ENCODE data around the gene FLNB.

- no peak for TF ChIP-seq CTCF (conservative IDR thresholded peaks at IDR 0.05; ENCODE audit: low read length)
- no peak for TF ChIP-seq EZH2phosphoT487 (IDR thresholded peaks at IDR 0.05; ENCODE audit: borderline replicate concordance)
These were observed 36.7 kb downstream of the FLNB start for GRCh38 chr3:58044691-58045483.

Measured in Loucy (cell line).